SK-N-SH treated with all-trans-retinoic acid at 6 μM for 48 hours (cell line): ENCODE data around the gene CXorf65.

Experiments
- ARNTL ChIP-seq: fragments of 450-650 bp; formaldehyde crosslinking; IDR thresholded peaks from 2 replicates; pipeline ENCODE4 v1.5.0; 2020; ENCODE audit warnings: low read depth, mild to moderate bottlenecking, moderate library complexity, borderline replicate concordance
- ESRRG ChIP-seq: fragments of 250-450 bp; sonication (Bioruptor Pico); IDR thresholded peaks from 2 replicates; pipeline ENCODE4 v1.6.1; 2021; ENCODE audit warnings: mild to moderate bottlenecking
- GLIS3 ChIP-seq: fragments of 250-450 bp; sonication (Bioruptor Pico); IDR thresholded peaks from 2 replicates; pipeline ENCODE4 v1.5.0; 2020; ENCODE audit warnings: mild to moderate bottlenecking, moderate library complexity
- PATZ1 ChIP-seq: fragments of 250-450 bp; sonication (Bioruptor Pico); IDR thresholded peaks from 2 replicates; pipeline ENCODE4 v1.8.0; 2020; ENCODE audit warnings: mild to moderate bottlenecking, moderate library complexity, borderline replicate concordance
- SNAI2 ChIP-seq: fragments of 250-450 bp; sonication (Bioruptor Pico); IDR thresholded peaks from 2 replicates; pipeline ENCODE4 v1.5.0; 2020; ENCODE audit warnings: mild to moderate bottlenecking, moderate library complexity
- TCF4 ChIP-seq: fragments of 250-450 bp; sonication (Bioruptor Pico); IDR thresholded peaks from 2 replicates; pipeline ENCODE4 v1.8.0; 2021; ENCODE audit warnings: mild to moderate bottlenecking, moderate library complexity, borderline replicate concordance
- TOX ChIP-seq: fragments of 250-450 bp; sonication (Bioruptor Pico); IDR thresholded peaks from 2 replicates; pipeline ENCODE4 v1.8.0; 2021; ENCODE audit warnings: mild to moderate bottlenecking, moderate library complexity, borderline replicate concordance
- ZFP30 ChIP-seq: fragments of 450-650 bp; formaldehyde crosslinking; IDR thresholded peaks from 2 replicates; pipeline ENCODE4 v1.5.0; 2022; ENCODE audit warnings: mild to moderate bottlenecking, moderate library complexity
- ZNF565 ChIP-seq: fragments of 450-650 bp; formaldehyde crosslinking; conservative IDR thresholded peaks from 2 replicates; pipeline ENCODE4 v1.5.0; 2020; ENCODE audit warnings: low read depth, mild to moderate bottlenecking, moderate library complexity
- TF ChIP-seq, protein P1 (sequence below): fragments of 250-450 bp; sonication (Bioruptor Pico); IDR thresholded peaks from 2 replicates; pipeline ENCODE4 v1.5.1; 2021; ENCODE audit warnings: mild to moderate bottlenecking, moderate library complexity
- TF ChIP-seq, protein P2 (sequence below): fragments of 250-450 bp; sonication (Bioruptor Pico); IDR thresholded peaks from 2 replicates; pipeline ENCODE4 v1.8.0; 2021; ENCODE audit warnings: low read depth, mild to moderate bottlenecking, moderate library complexity, borderline replicate concordance

DNA sequence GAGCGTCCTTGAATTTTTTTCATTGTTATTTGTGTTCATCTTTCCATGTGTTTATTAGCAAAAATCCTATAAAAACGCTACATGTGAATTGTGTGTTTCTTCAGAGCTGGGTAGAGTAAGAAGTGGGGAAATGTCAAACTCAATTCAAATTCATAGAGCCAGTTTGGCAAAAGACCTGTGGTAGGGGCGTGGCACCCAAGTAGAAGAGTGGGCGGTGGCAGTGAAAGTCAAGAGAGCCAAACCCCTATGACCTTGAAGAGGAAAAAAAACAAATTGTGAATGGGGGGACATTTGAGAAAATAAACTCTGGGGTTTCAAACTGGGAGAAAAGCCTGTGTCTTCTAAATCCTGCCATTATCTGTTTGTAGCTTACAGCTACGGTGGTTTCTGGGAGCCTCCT lies 15.3 kb downstream of the CXorf65 start:
- TF ChIP-seq ARNTL (CRISPR knock-in tag): no peak
- no peak for TF ChIP-seq ZFP30 (CRISPR knock-in tag)
- no peak for TF ChIP-seq PATZ1 (CRISPR knock-in tag)
- no peak for TF ChIP-seq GLIS3 (CRISPR knock-in tag)
- no peak for TF ChIP-seq TOX
- no peak for TF ChIP-seq ESRRG (CRISPR knock-in tag)
- no peak for TF ChIP-seq ZNF565 (CRISPR knock-in tag)
- TF ChIP-seq, protein P1, sequence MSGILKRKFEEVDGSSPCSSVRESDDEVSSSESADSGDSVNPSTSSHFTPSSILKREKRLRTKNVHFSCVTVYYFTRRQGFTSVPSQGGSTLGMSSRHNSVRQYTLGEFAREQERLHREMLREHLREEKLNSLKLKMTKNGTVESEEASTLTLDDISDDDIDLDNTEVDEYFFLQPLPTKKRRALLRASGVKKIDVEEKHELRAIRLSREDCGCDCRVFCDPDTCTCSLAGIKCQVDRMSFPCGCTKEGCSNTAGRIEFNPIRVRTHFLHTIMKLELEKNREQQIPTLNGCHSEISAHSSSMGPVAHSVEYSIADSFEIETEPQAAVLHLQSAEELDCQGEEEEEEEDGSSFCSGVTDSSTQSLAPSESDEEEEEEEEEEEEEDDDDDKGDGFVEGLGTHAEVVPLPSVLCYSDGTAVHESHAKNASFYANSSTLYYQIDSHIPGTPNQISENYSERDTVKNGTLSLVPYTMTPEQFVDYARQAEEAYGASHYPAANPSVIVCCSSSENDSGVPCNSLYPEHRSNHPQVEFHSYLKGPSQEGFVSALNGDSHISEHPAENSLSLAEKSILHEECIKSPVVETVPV (CRISPR knock-in tag): no peak
- TF ChIP-seq, protein P2, sequence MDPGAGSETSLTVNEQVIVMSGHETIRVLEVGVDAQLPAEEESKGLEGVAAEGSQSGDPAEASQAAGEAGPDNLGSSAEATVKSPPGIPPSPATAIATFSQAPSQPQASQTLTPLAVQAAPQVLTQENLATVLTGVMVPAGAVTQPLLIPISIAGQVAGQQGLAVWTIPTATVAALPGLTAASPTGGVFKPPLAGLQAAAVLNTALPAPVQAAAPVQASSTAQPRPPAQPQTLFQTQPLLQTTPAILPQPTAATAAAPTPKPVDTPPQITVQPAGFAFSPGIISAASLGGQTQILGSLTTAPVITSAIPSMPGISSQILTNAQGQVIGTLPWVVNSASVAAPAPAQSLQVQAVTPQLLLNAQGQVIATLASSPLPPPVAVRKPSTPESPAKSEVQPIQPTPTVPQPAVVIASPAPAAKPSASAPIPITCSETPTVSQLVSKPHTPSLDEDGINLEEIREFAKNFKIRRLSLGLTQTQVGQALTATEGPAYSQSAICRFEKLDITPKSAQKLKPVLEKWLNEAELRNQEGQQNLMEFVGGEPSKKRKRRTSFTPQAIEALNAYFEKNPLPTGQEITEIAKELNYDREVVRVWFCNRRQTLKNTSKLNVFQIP: no peak
- no peak for TF ChIP-seq TCF4 (CRISPR knock-in tag)
- TF ChIP-seq SNAI2 (CRISPR knock-in tag): no peak
